GM19043 (cell line): Measurements from ENCODE around the gene MTG2.

Experiments used
- ATAC-seq: cut with Tn5 transposase; IDR thresholded peaks from one replicate; pipeline ENCODE4 v1.9.1; 2021; ENCODE audit warnings: low read depth; ENCODE audit not compliant: unreplicated experiment

Gene MTG2

GRCh38 chr20:62243106-62243505 is 60.3 kb downstream of the MTG2 start:
- ATAC-seq = no peak

GRCh38 chr20:62243906-62244515 is 61.2 kb downstream of the MTG2 start:
- ATAC-seq = no peak

GRCh38 chr20:62244644-62245108 is 61.8 kb downstream of the MTG2 start:
- ATAC-seq = no peak

GRCh38 chr20:62245911-62246280 is 63.1 kb downstream of the MTG2 start:
- no peak for ATAC-seq

GRCh38 chr20:62246431-62246830 is 63.6 kb downstream of the MTG2 start:
- no peak for ATAC-seq

- no peak for ATAC-seq
Observed at GRCh38 chr20:62246872-62247652, 64.2 kb downstream of the MTG2 start.

GRCh38 chr20:62248890-62249560 is 66.2 kb downstream of the MTG2 start:
- no peak for ATAC-seq

- ATAC-seq = no peak
Observed at GRCh38 chr20:62252342-62252966, 69.6 kb downstream of the MTG2 start.
